SKM-1 treated with dmso at 0.1 percent for 144 hours (cell line): Measurements from ENCODE around the gene TPD52L2.

Experiments used
- DNase-seq: peaks from one replicate; lab custom pipeline; 2025; ENCODE audit not compliant: unreplicated experiment; lab: John Stamatoyannopoulos, UW

Gene TPD52L2

GRCh38 chr20:63930971-63931553, 66.0 kb downstream of the TPD52L2 start:
- no peak for DNase-seq

- no peak for DNase-seq
Observed at GRCh38 chr20:63931735-63932134, 66.7 kb downstream of the TPD52L2 start.

- no peak for DNase-seq
Observed at GRCh38 chr20:63932606-63933160, 67.6 kb downstream of the TPD52L2 start.

GRCh38 chr20:63933646-63934045, 68.6 kb downstream of the TPD52L2 start:
- DNase-seq: no peak

- DNase-seq: no peak
Observed at GRCh38 chr20:63934271-63935068, 69.4 kb downstream of the TPD52L2 start.

GRCh38 chr20:63935447-63935846, 70.4 kb downstream of the TPD52L2 start:
- DNase-seq: no peak

- DNase-seq: no peak
Observed at GRCh38 chr20:63937596-63937995, 72.5 kb downstream of the TPD52L2 start.

- DNase-seq: no peak
Observed at GRCh38 chr20:63939061-63939935, 74.2 kb downstream of the TPD52L2 start.

- DNase-seq: no peak
Observed at GRCh38 chr20:63940071-63940471, 75.0 kb downstream of the TPD52L2 start.

- no peak for DNase-seq
Observed at GRCh38 chr20:63940472-63941266, 75.6 kb downstream of the TPD52L2 start.
